ENCODE data around the gene SLC2A5. TPM values are rescaled to one million over a fixed set of nuclear protein-coding genes. Genes with fewer than 3 reads are reported as not detected.

Gene SLC2A5
- total and polyA plus RNA-seq, 9 of the 15 experiments (the other 6 are each of a cell fraction or from before 2014, with no cell fraction given): 0.08 TPM; not detected in 8

DNA sequence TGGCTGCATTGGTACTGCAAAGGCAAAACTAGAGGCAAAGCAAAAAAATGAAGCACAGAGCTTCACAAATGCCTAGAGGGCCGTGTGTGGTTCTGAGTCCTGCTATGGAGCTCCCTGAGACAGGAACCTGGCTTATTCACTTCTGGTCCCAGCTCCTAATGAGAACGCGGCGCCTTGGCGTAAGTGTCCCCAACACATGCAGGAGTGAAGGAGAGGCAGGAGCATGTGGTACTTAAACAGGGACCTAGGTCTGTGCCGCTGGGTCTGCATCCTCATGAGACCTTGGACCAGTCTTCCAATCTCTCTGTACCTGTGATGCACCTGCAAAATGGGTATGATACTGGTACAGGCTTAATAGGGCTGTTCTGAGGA lies 28.8 kb downstream of the SLC2A5 start:
- in situ Hi-C loops (cut with MboI): no loop called here
- no TSS peak for BruUV-seq (replicated peaks)
- POLR2A ChIA-PET: interaction anchor here (0.7 to 1.1 kb wide), 3 partner anchors 8 to 30 kb away, joined by 3 to 5 read pairs (median 3); no protein-coding TSS in a partner anchor
- Histone ChIP-seq H3K9me3 (replicated peaks; ENCODE audit: control insufficient read depth, insufficient read depth, low read depth, low read length) (0 out of 2 replicates have a peak, but pooled peaks cover 2% of the 10 kb centered on the region), H3K4me1 (replicated peaks in 1 of 2; ENCODE audit: control insufficient read depth in 2 of 2, insufficient read depth in 2 of 2, low read length in 2 of 2) (peaks cover 0 to 17% of the 10 kb centered on the region in 2 experiments; a peak in 2 of 5 replicates), H3K79me2 (ENCODE audit: control insufficient read depth, insufficient read depth, low read length) (no peaks in the 10 kb centered on the region), H3K27me3 (ENCODE audit: control insufficient read depth in 2 of 2, insufficient read depth in 2 of 2, low read length in 2 of 2) (peaks cover 43 to 77% of the 10 kb centered on the region in 2 experiments), H3K4me2 (ENCODE audit: insufficient read depth, low read length) (no peak overlapping the region), H2AFZ (ENCODE audit: low read depth, low read length) (no peak overlapping the region), H3K9ac (ENCODE audit: insufficient read depth in 1 of 2, low read depth in 2 of 2, low read length in 2 of 2) (no peak overlapping the region), H3K27ac (ENCODE audit: extremely low read depth, low read depth, low read length) (no peak overlapping the region), H3K36me3 (ENCODE audit: control insufficient read depth, insufficient read depth, low read length) (no peaks in the 10 kb centered on the region), H3K9me1 (ENCODE audit: control insufficient read depth, insufficient read depth, low read length) (no peaks in the 10 kb centered on the region), H4K20me1 (replicated peaks; ENCODE audit: control insufficient read depth, insufficient read depth, low read length) (peaks cover 10% of the 10 kb centered on the region), H3K4me3 (no peak overlapping the region)
- ATAC-seq (no peak), DNase-seq (ENCODE audit: extremely low read depth in 1 of 4, low spot score in 3 of 4) (no peak), FAIRE-seq (no peak)
- CTCF ChIA-PET (ENCODE audit: low intra/inter-chr PET ratio): no interaction called here
- intact Hi-C loops (cut with micrococcal nuclease): no loop called here
- no peak for TF ChIP-seq CEBPZ (IDR thresholded peaks at IDR 0.05; ENCODE audit: borderline replicate concordance, low read depth, low read length)
- no peak for TF ChIP-seq CREB5 (CRISPR knock-in tag; IDR thresholded peaks at IDR 0.05)
- no peak for TF ChIP-seq KDM2B (CRISPR knock-in tag; IDR thresholded peaks at IDR 0.05)
- TF ChIP-seq HDAC2 (IDR thresholded peaks at IDR 0.05): no peak
- TF ChIP-seq CHD2 (IDR thresholded peaks at IDR 0.05; ENCODE audit: low read depth, low read length): no peak
- no peak for TF ChIP-seq ZEB2 (IDR thresholded peaks at IDR 0.05)
- 14% methylated on average over 6 of the region's 6 CpGs for WGBS (ENCODE audit: insufficient coverage, low coverage, missing lambda C conversion rate)
